ENCODE results near the gene TSPAN10. TPM values are rescaled to one million over a fixed set of nuclear protein-coding genes. Genes with fewer than 3 reads are reported as not detected.

Gene TSPAN10
- total and polyA plus RNA-seq, 2 of the 4 experiments (the other 2 are of a cell fraction), result 1.4 to 4.5 TPM

DNA sequence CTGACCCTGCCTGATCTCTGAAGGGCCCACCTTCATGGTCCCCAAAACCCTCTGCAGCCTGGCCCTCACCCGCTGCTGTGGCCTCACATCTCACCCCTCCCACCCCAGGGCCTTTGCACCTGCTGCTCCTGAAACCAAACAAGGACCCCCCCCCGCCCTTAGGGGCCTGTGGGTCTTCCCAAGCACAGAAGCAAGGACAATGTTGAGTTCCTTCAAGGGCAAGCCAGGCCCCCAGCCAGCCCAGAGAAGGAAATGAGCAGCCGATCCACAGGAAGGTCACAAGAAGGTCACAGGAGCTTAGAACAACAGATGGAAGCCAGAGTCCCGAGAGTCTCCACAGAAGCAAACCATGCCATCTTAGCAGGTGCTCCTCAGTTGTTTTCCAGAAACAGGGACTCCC lies 19.8 kb downstream of the TSPAN10 start:
- Histone ChIP-seq H3K9me3 (ENCODE audit: control insufficient read depth, insufficient read depth, low read length) (no peaks in the 10 kb centered on the region), H2AK9ac (replicated peaks; ENCODE audit: low read depth, low read length, poor library complexity) (no peak overlapping the region), H3K79me1 (ENCODE audit: low read depth in 1 of 2, low read length in 2 of 2) (no peaks in the 10 kb centered on the region), H3K18ac (ENCODE audit: low read depth, low read length) (no peak overlapping the region), H4K5ac (ENCODE audit: low read depth, low read length) (no peak overlapping the region), H3K36me3 (ENCODE audit: control insufficient read depth, insufficient read depth, low read length) (no peaks in the 10 kb centered on the region), H4K20me1 (ENCODE audit: insufficient read depth, low read length) (peaks cover 1% of the 10 kb centered on the region; the same call in 1 of the 2 replicates), H3K4me3 (ENCODE audit: insufficient read depth, low read depth, low read length) (no peak overlapping the region), H3K56ac (ENCODE audit: extremely low read depth, insufficient read depth, low read length) (no peak overlapping the region), H2AK5ac (ENCODE audit: low read depth, low read length) (no peak overlapping the region), H2AFZ (replicated peaks; ENCODE audit: low read length, poor library complexity) (no peak overlapping the region), H2BK5ac (ENCODE audit: low read depth, low read length, poor library complexity, severe bottlenecking) (no peak overlapping the region), H3K4me1 (ENCODE audit: control insufficient read depth, insufficient read depth, low read length) (peaks cover 2% of the 10 kb centered on the region), H3K23ac (ENCODE audit: low read depth, low read length) (no peak overlapping the region), H3K27ac (ENCODE audit: insufficient read depth, low read length) (no peak overlapping the region), H2BK20ac (ENCODE audit: low read depth, low read length) (no peak overlapping the region), H4K91ac (ENCODE audit: insufficient read depth, low read depth, low read length) (no peak overlapping the region), H2BK15ac (ENCODE audit: low read depth, low read length) (no peak overlapping the region), H4K8ac (ENCODE audit: low read depth in 2 of 2, low read length in 2 of 2) (no peak overlapping the region), H3K9ac (ENCODE audit: low read depth, low read length) (no peak overlapping the region), H3K14ac (replicated peaks; ENCODE audit: low read depth, low read length) (no peak overlapping the region), H3K9me1 (ENCODE audit: insufficient read depth, low read length) (peaks cover 5% of the 10 kb centered on the region), H2BK120ac (ENCODE audit: low read depth, low read length) (no peak overlapping the region), H3K4me2 (ENCODE audit: low read depth, low read length) (no peak overlapping the region), H3K4ac (ENCODE audit: low read depth, low read length) (no peak overlapping the region), H3K27me3 (ENCODE audit: control insufficient read depth, insufficient read depth, low read length) (no peaks in the 10 kb centered on the region)
- dilution Hi-C loops (cut with HindIII; ENCODE audit: low sequenced_read_pairs, unreplicated experiment), result no loop called here
- POLR2A ChIA-PET (ENCODE audit: unreplicated experiment), result no interaction called here
- intact Hi-C loops (cut with micrococcal nuclease), result no loop called here
- TF ChIP-seq RAD21 (IDR thresholded peaks at IDR 0.05; ENCODE audit: low read length) (no peak), RFX5 (IDR thresholded peaks at IDR 0.05; ENCODE audit: low read depth, low read length) (no peak), CEBPB (IDR thresholded peaks at IDR 0.05; ENCODE audit: low read depth, low read length) (no peak), NFE2L2 (IDR thresholded peaks at IDR 0.05; ENCODE audit: low read depth, low read length) (no peak), MAZ (IDR thresholded peaks at IDR 0.05; ENCODE audit: borderline replicate concordance, low read depth, low read length) (no peak), FOS (IDR thresholded peaks at IDR 0.05; ENCODE audit: low read depth, low read length) (no peak), BHLHE40 (IDR thresholded peaks at IDR 0.05; ENCODE audit: low read depth, low read length) (no peak), SMC3 (IDR thresholded peaks at IDR 0.05; ENCODE audit: low read depth, low read length) (no peak), RCOR1 (IDR thresholded peaks at IDR 0.05; ENCODE audit: insufficient replicate concordance, low read length) (no peak), MXI1 (IDR thresholded peaks at IDR 0.05; ENCODE audit: borderline replicate concordance, low read depth, low read length) (no peak), POLR2A (IDR thresholded peaks at IDR 0.05; ENCODE audit: low read depth, low read length) (no peak)
- TF ChIP-seq, protein P1, sequence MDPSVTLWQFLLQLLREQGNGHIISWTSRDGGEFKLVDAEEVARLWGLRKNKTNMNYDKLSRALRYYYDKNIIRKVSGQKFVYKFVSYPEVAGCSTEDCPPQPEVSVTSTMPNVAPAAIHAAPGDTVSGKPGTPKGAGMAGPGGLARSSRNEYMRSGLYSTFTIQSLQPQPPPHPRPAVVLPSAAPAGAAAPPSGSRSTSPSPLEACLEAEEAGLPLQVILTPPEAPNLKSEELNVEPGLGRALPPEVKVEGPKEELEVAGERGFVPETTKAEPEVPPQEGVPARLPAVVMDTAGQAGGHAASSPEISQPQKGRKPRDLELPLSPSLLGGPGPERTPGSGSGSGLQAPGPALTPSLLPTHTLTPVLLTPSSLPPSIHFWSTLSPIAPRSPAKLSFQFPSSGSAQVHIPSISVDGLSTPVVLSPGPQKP (IDR thresholded peaks at IDR 0.05; ENCODE audit: borderline replicate concordance, low read depth, low read length), result no peak
- TF ChIP-seq, protein P2, sequence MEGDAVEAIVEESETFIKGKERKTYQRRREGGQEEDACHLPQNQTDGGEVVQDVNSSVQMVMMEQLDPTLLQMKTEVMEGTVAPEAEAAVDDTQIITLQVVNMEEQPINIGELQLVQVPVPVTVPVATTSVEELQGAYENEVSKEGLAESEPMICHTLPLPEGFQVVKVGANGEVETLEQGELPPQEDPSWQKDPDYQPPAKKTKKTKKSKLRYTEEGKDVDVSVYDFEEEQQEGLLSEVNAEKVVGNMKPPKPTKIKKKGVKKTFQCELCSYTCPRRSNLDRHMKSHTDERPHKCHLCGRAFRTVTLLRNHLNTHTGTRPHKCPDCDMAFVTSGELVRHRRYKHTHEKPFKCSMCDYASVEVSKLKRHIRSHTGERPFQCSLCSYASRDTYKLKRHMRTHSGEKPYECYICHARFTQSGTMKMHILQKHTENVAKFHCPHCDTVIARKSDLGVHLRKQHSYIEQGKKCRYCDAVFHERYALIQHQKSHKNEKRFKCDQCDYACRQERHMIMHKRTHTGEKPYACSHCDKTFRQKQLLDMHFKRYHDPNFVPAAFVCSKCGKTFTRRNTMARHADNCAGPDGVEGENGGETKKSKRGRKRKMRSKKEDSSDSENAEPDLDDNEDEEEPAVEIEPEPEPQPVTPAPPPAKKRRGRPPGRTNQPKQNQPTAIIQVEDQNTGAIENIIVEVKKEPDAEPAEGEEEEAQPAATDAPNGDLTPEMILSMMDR (conservative IDR thresholded peaks at IDR 0.05; ENCODE audit: low read depth, low read length), result no peak
- DNase-seq, result no peak
- in situ Hi-C loops (cut with MboI; ENCODE audit: low sequenced_read_pairs), result no loop called here
- no peak for ATAC-seq (ENCODE audit: low read depth)
- WGBS, 2 experiments (ENCODE audit: extremely low coverage in 2 of 2, insufficient read length in 1 of 2), result 80% methylated on average over 1 of the region's 4 CpGs; no CpG with 5 or more reads in 1 of the 2 experiments
- BruUV-seq (replicated peaks), result no TSS peak
- CTCF ChIA-PET, result no interaction called here
